MM.1S (cell line): ENCODE measurements around the gene ARFGEF2.

Source experiments
- DNase-seq: peaks from one replicate; pipeline ENCODE4 v3.0.0-alpha.2; 2015
- H2AFZ ChIP-seq: fragments of 300-600 bp; sonication (generic); 2 replicates; pipeline ENCODE4 v1.6.0; 2016; ENCODE audit warnings: antibody characterized with exemption, low read length
- H3F3A ChIP-seq: fragments of 300-600 bp; sonication (generic); 2 replicates; pipeline ENCODE4 v1.6.1; 2016; ENCODE audit warnings: mild to moderate bottlenecking, antibody characterized with exemption, low read length, moderate library complexity, mixed read lengths; ENCODE audit not compliant: insufficient read depth
- H3K27ac ChIP-seq: fragments of 300-600 bp; sonication (generic); 2 replicates; pipeline ENCODE4 v1.5.1; 2016; ENCODE audit warnings: mild to moderate bottlenecking, low read length
- H3K27me3 ChIP-seq: fragments of 300-600 bp; sonication (generic); replicated peaks from 2 replicates; pipeline ENCODE4 v1.6.0; 2016; ENCODE audit warnings: low read length; ENCODE audit not compliant: insufficient read depth
- H3K36me3 ChIP-seq: fragments of 300-600 bp; sonication (generic); replicated peaks from 2 replicates; pipeline ENCODE4 v1.6.1; 2016; ENCODE audit warnings: mild to moderate bottlenecking, low read length, mixed read lengths; ENCODE audit not compliant: insufficient read depth
- H3K4me1 ChIP-seq: fragments of 300-600 bp; sonication (generic); 2 replicates; pipeline ENCODE4 v1.6.1; 2016; ENCODE audit warnings: low read length, mixed read lengths
- H3K4me2 ChIP-seq: fragments of 300-600 bp; sonication (generic); 2 replicates; pipeline ENCODE4 v1.6.0; 2016; ENCODE audit warnings: low read depth, low read length
- H3K4me3 ChIP-seq: fragments of 300-600 bp; sonication (generic); 2 replicates; pipeline ENCODE4 v1.5.1; 2016; ENCODE audit warnings: low read length, mixed read lengths
- H3K79me2 ChIP-seq: fragments of 300-600 bp; sonication (generic); 2 replicates; pipeline ENCODE4 v1.6.1; 2016; ENCODE audit warnings: mixed run types, low read length, mixed read lengths
- H3K9ac ChIP-seq: fragments of 300-600 bp; sonication (generic); 2 replicates; pipeline ENCODE4 v1.6.1; 2016; ENCODE audit warnings: low read length, mixed read lengths
- H3K9me2 ChIP-seq: fragments of 300-600 bp; sonication (generic); replicated peaks from 2 replicates; pipeline ENCODE4 v1.6.1; 2016; ENCODE audit warnings: mild to moderate bottlenecking, low read length, mixed read lengths; ENCODE audit not compliant: insufficient read depth
- H3K9me3 ChIP-seq: fragments of 300-600 bp; sonication (generic); replicated peaks from 2 replicates; pipeline ENCODE4 v1.6.1; 2016; ENCODE audit warnings: mild to moderate bottlenecking, low read length, mixed read lengths; ENCODE audit not compliant: insufficient read depth
- H4K20me1 ChIP-seq: fragments of 300-600 bp; sonication (generic); 2 replicates; pipeline ENCODE4 v1.6.1; 2016; ENCODE audit warnings: mild to moderate bottlenecking, low read length, moderate library complexity, mixed read lengths; ENCODE audit not compliant: insufficient read depth
- EZH2 ChIP-seq: fragments of 300-600 bp; sonication (generic); optimal IDR thresholded peaks from 2 replicates; pipeline ENCODE3; 2017; ENCODE audit warnings: low read depth, mild to moderate bottlenecking, antibody characterized with exemption, low read length, mixed read lengths
- EZH2phosphoT487 ChIP-seq: fragments of 300-600 bp; sonication (generic); IDR thresholded peaks from 2 replicates; pipeline ENCODE4 v1.6.1; 2018; ENCODE audit warnings: antibody characterized with exemption, low read length
- TF ChIP-seq, protein P1 (sequence below): fragments of 300-600 bp; sonication (generic); IDR thresholded peaks from 2 replicates; pipeline ENCODE4 v1.5.1; 2016; ENCODE audit warnings: antibody characterized with exemption, low read length, mixed read lengths

Gene ARFGEF2

DNA sequence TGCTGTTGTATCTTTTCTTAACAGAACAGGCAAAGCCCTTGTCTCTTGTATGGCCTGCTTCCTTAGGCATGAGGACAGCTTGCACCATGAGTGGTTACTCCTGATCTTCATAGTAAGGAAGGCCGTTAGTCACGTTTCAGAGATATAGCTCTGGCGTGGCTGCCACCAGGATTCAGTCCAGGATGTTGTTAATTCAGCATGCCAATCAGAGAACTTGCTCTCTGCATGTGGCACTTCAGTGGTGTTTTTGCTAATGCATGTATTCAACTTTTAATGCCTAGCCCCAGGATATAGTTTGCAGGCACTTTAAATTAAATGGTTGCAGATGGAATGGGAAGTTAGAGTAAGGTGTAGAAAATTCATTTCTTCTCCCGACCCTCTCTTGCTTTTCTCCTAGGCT is 20.0 kb downstream of the ARFGEF2 start:
- Histone ChIP-seq H3K4me3 (no peak overlapping the region), H3K9me3 (no peaks in the 10 kb centered on the region), H3K79me2 (peaks cover 97% of the 10 kb centered on the region), H3K4me2 (no peak overlapping the region), H3K36me3 (peaks cover 28% of the 10 kb centered on the region; the same call in 1 of the 2 replicates), H3K27ac (no peak overlapping the region), H3K9ac (no peak overlapping the region), H3K4me1 (no peaks in the 10 kb centered on the region), H3F3A (no peaks in the 10 kb centered on the region), H4K20me1 (peaks cover 41% of the 10 kb centered on the region), H3K9me2 (no peaks in the 10 kb centered on the region), H3K27me3 (no peaks in the 10 kb centered on the region), H2AFZ (no peak overlapping the region)
- TF ChIP-seq, protein P1, sequence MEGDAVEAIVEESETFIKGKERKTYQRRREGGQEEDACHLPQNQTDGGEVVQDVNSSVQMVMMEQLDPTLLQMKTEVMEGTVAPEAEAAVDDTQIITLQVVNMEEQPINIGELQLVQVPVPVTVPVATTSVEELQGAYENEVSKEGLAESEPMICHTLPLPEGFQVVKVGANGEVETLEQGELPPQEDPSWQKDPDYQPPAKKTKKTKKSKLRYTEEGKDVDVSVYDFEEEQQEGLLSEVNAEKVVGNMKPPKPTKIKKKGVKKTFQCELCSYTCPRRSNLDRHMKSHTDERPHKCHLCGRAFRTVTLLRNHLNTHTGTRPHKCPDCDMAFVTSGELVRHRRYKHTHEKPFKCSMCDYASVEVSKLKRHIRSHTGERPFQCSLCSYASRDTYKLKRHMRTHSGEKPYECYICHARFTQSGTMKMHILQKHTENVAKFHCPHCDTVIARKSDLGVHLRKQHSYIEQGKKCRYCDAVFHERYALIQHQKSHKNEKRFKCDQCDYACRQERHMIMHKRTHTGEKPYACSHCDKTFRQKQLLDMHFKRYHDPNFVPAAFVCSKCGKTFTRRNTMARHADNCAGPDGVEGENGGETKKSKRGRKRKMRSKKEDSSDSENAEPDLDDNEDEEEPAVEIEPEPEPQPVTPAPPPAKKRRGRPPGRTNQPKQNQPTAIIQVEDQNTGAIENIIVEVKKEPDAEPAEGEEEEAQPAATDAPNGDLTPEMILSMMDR = no peak
- TF ChIP-seq EZH2 = no peak
- TF ChIP-seq EZH2phosphoT487 = no peak
- DNase-seq = no peak

DNA sequence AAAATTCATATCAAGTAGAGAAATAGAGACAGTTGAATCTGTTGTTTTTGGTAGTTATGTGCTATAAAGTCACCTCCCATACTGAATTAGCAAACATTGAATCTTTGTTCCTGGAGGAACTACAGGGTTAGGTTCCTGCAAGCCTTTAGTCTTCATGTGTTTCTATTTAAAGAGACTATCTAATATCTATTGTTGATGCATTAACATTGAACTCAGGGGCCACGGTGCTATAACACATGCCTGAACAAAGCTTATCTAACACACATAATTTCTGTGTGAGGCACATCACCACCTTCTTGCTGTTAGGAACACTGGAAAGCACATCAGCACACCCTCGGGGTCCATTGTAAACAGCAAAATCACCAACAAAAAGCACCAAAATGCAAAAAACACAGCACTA is 21.2 kb downstream of the ARFGEF2 start:
- H4K20me1 ChIP-seq = peaks cover 30% of the 10 kb centered on the region
- peaks cover 28% of the 10 kb centered on the region; the same call in 1 of the 2 replicates for H3K36me3 ChIP-seq

DNA sequence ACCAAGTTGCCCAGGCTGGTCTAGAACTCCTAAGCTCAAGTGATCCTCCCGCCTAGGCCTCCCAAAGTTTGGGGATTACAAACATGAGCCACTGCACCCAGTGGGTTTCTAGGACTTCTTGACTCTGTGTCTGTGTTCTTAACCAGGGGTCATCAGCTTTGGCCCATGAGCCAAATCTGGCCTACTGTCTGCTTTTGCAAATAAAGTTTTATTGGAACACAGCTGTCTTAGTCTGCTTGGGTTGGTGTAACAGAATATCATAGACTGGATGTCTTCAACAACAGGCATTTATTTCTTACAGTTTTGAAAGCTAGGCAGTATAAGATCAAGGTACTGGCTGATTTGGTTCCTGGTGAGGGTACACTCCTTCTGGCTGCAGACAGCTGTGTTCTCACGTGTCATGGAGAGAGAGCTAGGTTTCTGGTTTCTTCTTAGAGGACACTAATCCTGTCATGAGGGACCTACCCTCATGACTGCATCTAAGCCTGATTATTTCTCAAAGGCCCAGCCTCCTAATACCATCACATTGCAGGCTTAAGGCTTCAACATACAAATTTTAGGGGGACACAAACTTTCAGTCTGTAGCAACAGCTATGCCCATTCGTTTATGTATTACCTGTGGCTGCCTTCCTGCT is 23.3 kb downstream of the ARFGEF2 start:
- Histone ChIP-seq H3K9me2 (no peaks in the 10 kb centered on the region), H3K27ac (no peak overlapping the region), H3K4me2 (no peak overlapping the region), H3K9me3 (no peaks in the 10 kb centered on the region), H3F3A (no peaks in the 10 kb centered on the region), H3K9ac (no peak overlapping the region), H3K79me2 (peaks cover 87% of the 10 kb centered on the region), H2AFZ (no peak overlapping the region), H3K4me1 (no peaks in the 10 kb centered on the region), H3K4me3 (no peak overlapping the region), H3K27me3 (no peaks in the 10 kb centered on the region), H3K36me3 (peaks cover 33% of the 10 kb centered on the region), H4K20me1 (peaks cover 13% of the 10 kb centered on the region)
- no peak for TF ChIP-seq EZH2phosphoT487
- TF ChIP-seq EZH2 = no peak
- TF ChIP-seq, protein P1 = no peak
- DNase-seq = no peak

More for the DNA sequence above, 21.2 kb downstream of the ARFGEF2 start:
- Histone ChIP-seq H3K9me2 (no peaks in the 10 kb centered on the region), H3K27ac (no peak overlapping the region), H2AFZ (no peak overlapping the region), H3K79me2 (peaks cover 88% of the 10 kb centered on the region), H3K27me3 (no peaks in the 10 kb centered on the region), H3K9me3 (no peaks in the 10 kb centered on the region), H3F3A (no peaks in the 10 kb centered on the region), H3K4me2 (no peak overlapping the region), H3K9ac (no peak overlapping the region), H3K4me3 (no peak overlapping the region), H3K4me1 (no peaks in the 10 kb centered on the region)
- TF ChIP-seq, protein P1 = no peak
- TF ChIP-seq EZH2phosphoT487 = no peak
- no peak for TF ChIP-seq EZH2
- no peak for DNase-seq
